ENCODE results near the gene NEK10. TPM values are rescaled to one million over a fixed set of nuclear protein-coding genes. Genes with fewer than 3 reads are reported as not detected.

The NEK10 gene
- total RNA-seq, 1 experiment from 2014 or later: 4.3 TPM

DNA sequence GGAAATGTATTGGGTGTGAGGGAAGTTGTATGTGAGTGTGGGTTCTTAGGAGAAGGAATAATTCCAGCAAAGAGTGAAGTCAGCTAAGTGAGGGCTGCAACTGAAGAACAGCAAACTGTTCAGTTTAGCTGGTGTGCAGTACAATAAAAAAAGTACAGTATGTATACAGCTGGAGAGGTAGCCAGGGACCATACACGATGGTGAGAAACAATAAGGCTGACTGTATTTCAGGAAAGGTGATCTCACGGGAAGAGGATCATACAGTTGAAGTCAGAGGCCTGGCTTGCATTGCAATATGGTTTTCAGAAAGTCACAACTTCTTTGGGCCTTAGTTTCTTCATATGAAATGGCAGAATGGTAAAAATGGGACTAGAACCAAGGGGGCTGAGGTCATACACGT lies 222.4 kb downstream of the NEK10 start:
- intact Hi-C loops (cut with micrococcal nuclease; ENCODE audit: unreplicated experiment): no loop called here
- H3K79me2 ChIP-seq (ENCODE audit: low read depth): no peaks in the 10 kb centered on the region
- DNase-seq: no peak
- no peak overlapping the region for H3K4me3 ChIP-seq
- no peaks in the 10 kb centered on the region for H3K36me3 ChIP-seq (ENCODE audit: low read depth)
- BruUV-seq (replicated peaks): no TSS peak
- no peaks in the 10 kb centered on the region for H3K9me2 ChIP-seq (ENCODE audit: insufficient read depth)
- no peaks in the 10 kb centered on the region for H3K27me3 ChIP-seq (ENCODE audit: insufficient read depth, low read depth)
- H3K4me2 ChIP-seq: no peak overlapping the region
- ChIA-PET CTCF (interaction anchor here (1.0 kb wide), 1 partner anchor 107 kb away, joined by 5 read pairs; no protein-coding TSS in a partner anchor), POLR2A (ENCODE audit: unreplicated experiment) (no interaction called here)
- no peaks in the 10 kb centered on the region for H3F3A ChIP-seq (ENCODE audit: insufficient read depth, low read depth)
- no peaks in the 10 kb centered on the region for H3K4me1 ChIP-seq (replicated peaks; ENCODE audit: insufficient read depth)
- TF ChIP-seq EZH2 (IDR thresholded peaks at IDR 0.05; ENCODE audit: low read depth): no peak
- TF ChIP-seq, protein P1, sequence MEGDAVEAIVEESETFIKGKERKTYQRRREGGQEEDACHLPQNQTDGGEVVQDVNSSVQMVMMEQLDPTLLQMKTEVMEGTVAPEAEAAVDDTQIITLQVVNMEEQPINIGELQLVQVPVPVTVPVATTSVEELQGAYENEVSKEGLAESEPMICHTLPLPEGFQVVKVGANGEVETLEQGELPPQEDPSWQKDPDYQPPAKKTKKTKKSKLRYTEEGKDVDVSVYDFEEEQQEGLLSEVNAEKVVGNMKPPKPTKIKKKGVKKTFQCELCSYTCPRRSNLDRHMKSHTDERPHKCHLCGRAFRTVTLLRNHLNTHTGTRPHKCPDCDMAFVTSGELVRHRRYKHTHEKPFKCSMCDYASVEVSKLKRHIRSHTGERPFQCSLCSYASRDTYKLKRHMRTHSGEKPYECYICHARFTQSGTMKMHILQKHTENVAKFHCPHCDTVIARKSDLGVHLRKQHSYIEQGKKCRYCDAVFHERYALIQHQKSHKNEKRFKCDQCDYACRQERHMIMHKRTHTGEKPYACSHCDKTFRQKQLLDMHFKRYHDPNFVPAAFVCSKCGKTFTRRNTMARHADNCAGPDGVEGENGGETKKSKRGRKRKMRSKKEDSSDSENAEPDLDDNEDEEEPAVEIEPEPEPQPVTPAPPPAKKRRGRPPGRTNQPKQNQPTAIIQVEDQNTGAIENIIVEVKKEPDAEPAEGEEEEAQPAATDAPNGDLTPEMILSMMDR (conservative IDR thresholded peaks at IDR 0.05): no peak
- H3K9me3 ChIP-seq (ENCODE audit: insufficient read depth, low read depth): 0 out of 2 replicates have a peak, but pooled peaks cover 4% of the 10 kb centered on the region
- no peak overlapping the region for H2AFZ ChIP-seq
- no peaks in the 10 kb centered on the region for H4K20me1 ChIP-seq (ENCODE audit: insufficient read depth)
- no peak overlapping the region for H3K27ac ChIP-seq

DNA sequence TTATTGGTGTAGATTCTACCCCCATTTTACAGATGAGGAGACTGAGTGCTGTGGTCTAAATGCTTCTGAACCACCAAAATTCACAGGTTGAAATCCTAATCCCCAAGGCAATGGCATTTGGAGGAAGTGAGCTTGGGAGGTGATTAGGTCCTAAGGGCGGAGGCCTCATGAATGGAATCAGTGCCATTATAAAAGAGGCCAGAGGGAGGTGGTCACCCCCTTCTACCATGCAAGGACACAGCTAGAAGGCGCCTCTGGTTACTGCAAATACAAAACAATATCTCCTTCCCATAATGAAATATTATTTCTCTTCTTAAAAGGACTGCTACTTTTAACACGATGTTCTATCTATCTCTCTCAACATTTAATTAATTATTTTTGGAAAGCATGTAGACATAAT lies 223.5 kb downstream of the NEK10 start:
- Histone ChIP-seq H3K27ac (no peak overlapping the region), H3K27me3 (ENCODE audit: insufficient read depth, low read depth) (no peaks in the 10 kb centered on the region), H3K36me3 (ENCODE audit: low read depth) (no peaks in the 10 kb centered on the region), H3K9me3 (ENCODE audit: insufficient read depth, low read depth) (peaks cover 12% of the 10 kb centered on the region; the same call in 1 of the 2 replicates), H4K20me1 (ENCODE audit: insufficient read depth) (no peaks in the 10 kb centered on the region), H2AFZ (no peak overlapping the region), H3K4me3 (no peak overlapping the region), H3K9me2 (ENCODE audit: insufficient read depth) (no peaks in the 10 kb centered on the region), H3K4me1 (replicated peaks; ENCODE audit: insufficient read depth) (no peaks in the 10 kb centered on the region), H3K4me2 (no peak overlapping the region), H3K79me2 (ENCODE audit: low read depth) (no peaks in the 10 kb centered on the region), H3F3A (ENCODE audit: insufficient read depth, low read depth) (no peaks in the 10 kb centered on the region)
- TF ChIP-seq, protein P1 (conservative IDR thresholded peaks at IDR 0.05): no peak
- TF ChIP-seq EZH2 (IDR thresholded peaks at IDR 0.05; ENCODE audit: low read depth): no peak
- DNase-seq: no peak
- ChIA-PET CTCF (no interaction called here), POLR2A (ENCODE audit: unreplicated experiment) (interaction anchor here (0.6 kb wide), 1 partner anchor 45 kb away, joined by 4 read pairs; no protein-coding TSS in a partner anchor)
- intact Hi-C loops (cut with micrococcal nuclease; ENCODE audit: unreplicated experiment): no loop called here
- no TSS peak for BruUV-seq (replicated peaks)

DNA sequence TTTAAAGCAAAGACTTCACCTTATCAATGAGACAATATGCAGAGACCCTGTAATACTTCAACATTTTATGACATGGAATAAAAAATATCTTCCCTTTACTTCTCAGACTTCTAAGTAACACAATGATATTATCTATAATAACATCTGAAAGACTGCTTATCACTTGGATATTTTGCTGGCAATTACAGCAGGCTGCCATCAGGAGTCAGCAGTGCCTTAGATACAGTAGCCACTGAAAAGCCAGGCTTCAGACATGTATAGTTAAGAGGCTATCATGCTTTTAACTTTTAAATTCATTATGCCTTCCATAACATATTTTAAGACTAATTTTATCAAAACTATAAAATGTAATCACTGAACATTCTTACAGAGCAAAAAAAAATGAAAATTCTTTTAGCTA lies 227.5 kb downstream of the NEK10 start:
- BruUV-seq (replicated peaks): no TSS peak
- Histone ChIP-seq H2AFZ (no peak overlapping the region), H3K4me1 (replicated peaks; ENCODE audit: insufficient read depth) (no peaks in the 10 kb centered on the region), H4K20me1 (ENCODE audit: insufficient read depth) (no peaks in the 10 kb centered on the region), H3K27me3 (ENCODE audit: insufficient read depth, low read depth) (no peaks in the 10 kb centered on the region), H3F3A (ENCODE audit: insufficient read depth, low read depth) (no peaks in the 10 kb centered on the region), H3K4me3 (no peak overlapping the region), H3K9me2 (ENCODE audit: insufficient read depth) (no peaks in the 10 kb centered on the region), H3K79me2 (ENCODE audit: low read depth) (no peaks in the 10 kb centered on the region), H3K36me3 (ENCODE audit: low read depth) (no peaks in the 10 kb centered on the region), H3K27ac (no peak overlapping the region), H3K4me2 (no peak overlapping the region), H3K9me3 (ENCODE audit: insufficient read depth, low read depth) (peaks cover 12% of the 10 kb centered on the region; the same call in 1 of the 2 replicates)
- CTCF ChIA-PET: no interaction called here
- POLR2A ChIA-PET (ENCODE audit: unreplicated experiment): no interaction called here
- intact Hi-C loops (cut with micrococcal nuclease; ENCODE audit: unreplicated experiment): no loop called here
- TF ChIP-seq, protein P1 (conservative IDR thresholded peaks at IDR 0.05): peak; percentile 22; the same call in 1 of the 2 replicates
- no peak for TF ChIP-seq EZH2 (IDR thresholded peaks at IDR 0.05; ENCODE audit: low read depth)
- no peak for DNase-seq

Measured in PC-9 (cell line).